GM12891 (cell line): ENCODE measurements around the gene NHLRC1.

Source experiments
- POU2F2 ChIP-seq: IDR thresholded peaks from 2 replicates; pipeline ENCODE4 v1.6.1; 2011; ENCODE audit warnings: low read depth, mild to moderate bottlenecking, control low read depth, low read length, moderate library complexity
- SPI1 ChIP-seq: IDR thresholded peaks from 2 replicates; pipeline ENCODE4 v1.6.1; 2011; ENCODE audit warnings: low read depth, low read length, control low read depth

GRCh38 chr6:18154507-18155149 is 32.2 kb upstream of the NHLRC1 start, which contains the start of gene TPMT:
- TF ChIP-seq SPI1 = no peak
- no peak for TF ChIP-seq POU2F2
